Transverse colon (tissue), 4 donors: ENCODE measurements around the gene SULT4A1. TPM values are rescaled to one million over a fixed set of nuclear protein-coding genes. Genes with fewer than 3 reads are reported as not detected.
"Not testable (repeated sequence)": the region's sequence is repeated elsewhere in the genome, so short reads cannot be mapped to it uniquely, and the experiment has no call there.

ENCODE experiments used
- DNase-seq: peaks from one replicate; pipeline ENCODE4 v3.0.0-alpha.2; 2019
- H3K27ac ChIP-seq, 4 donors: fragments of 200-600 bp; sonication (generic); 2 replicates each; pipeline ENCODE4 v1.5.1; 2016 to 2018; ENCODE audit warnings: inconsistent platforms in 4 of 4
- H3K27me3 ChIP-seq: fragments of 200-600 bp; sonication (generic); 2 replicates; pipeline ENCODE4 v1.5.1; 2017; ENCODE audit warnings: inconsistent platforms
- H3K36me3 ChIP-seq, 4 donors: fragments of 200-600 bp; sonication (generic); 2 replicates each; pipeline ENCODE4 v1.5.1; 2017 to 2019; ENCODE audit warnings: inconsistent platforms in 4 of 4
- H3K4me1 ChIP-seq, 4 donors: fragments of 200-600 bp; sonication (generic); 2 replicates each; pipeline ENCODE4 v1.5.1; 2017 to 2020; ENCODE audit warnings: inconsistent platforms in 4 of 4
- H3K4me3 ChIP-seq, 4 donors: fragments of 200-600 bp; sonication (generic); 1 replicate in 1 of 4; 2 replicates in 3 of 4; pipeline versions ENCODE4 v1.5.1 to v1.6.1; 2017 to 2019; ENCODE audit warnings: inconsistent platforms in 4 of 4
- H3K9me3 ChIP-seq, 2 donors: fragments of 200-600 bp; sonication (generic); 2 replicates each; pipeline ENCODE4 v1.5.1; 2017 to 2019; ENCODE audit warnings: inconsistent platforms in 2 of 2
- EP300 ChIP-seq: sonication (generic); formaldehyde crosslinking; IDR thresholded peaks from one replicate; pipeline ENCODE4 v1.6.1; 2017; ENCODE audit warnings: antibody characterized with exemption, low read depth
- POLR2A ChIP-seq: fragments of 450-650 bp; IDR thresholded peaks from one replicate; pipeline ENCODE4 v1.6.1; 2016; ENCODE audit warnings: antibody characterized with exemption, mild to moderate bottlenecking, moderate library complexity
- POLR2AphosphoS5 ChIP-seq, 3 donors: sonication (generic); formaldehyde crosslinking; IDR thresholded peaks; one replicate each; pipeline ENCODE4 v1.6.1; 2016; ENCODE audit warnings: antibody characterized with exemption in 3 of 3
- WGBS, 2 donors: methylation state at CpG; one replicate each; pipeline ENCODE4 v1.1.5; 2018; ENCODE audit warnings: low coverage in 1 of 2; 5-methylcytosine and 5-hydroxymethylcytosine counted together
- in situ Hi-C, 4 donors: fragments of 200-750 bp; cut with MboI; loops; one replicate each; pipeline versions ENCODE4 v1.15.0 to v1.15.1; 2017; ENCODE audit warnings: low sequenced_read_pairs in 3 of 4, low pct_ligation_motif_present in 1 of 4, low pct_unique_long_range_greater_than_20kb in 1 of 4
- intact Hi-C: fragments of 100-400 bp; cut with DNase I; formaldehyde crosslinking; loops from one replicate; pipeline ENCODE4 v1.15.1; 2023; ENCODE audit warnings: low total_unique reads
- total RNA-seq, 4 donors: library from RNA; depleted of rRNA; stranded (reverse); fragments of >200 nt; gene quantifications; one replicate each; pipeline ENCODE4 v1.1.0, GENCODE V29; 2016
- TF ChIP-seq, protein P1 (sequence below), 5 experiments: fragments of 200-600 bp in 3 of 5; fragments of 450-650 bp in 2 of 5; sonication (generic) in 3 of 5; IDR thresholded peaks; 1 replicate in 2 of 5; 2 replicates in 3 of 5; pipeline ENCODE4 v1.5.1; 2016 to 2017; ENCODE audit warnings: antibody characterized with exemption in 5 of 5, inconsistent platforms in 3 of 5, mild to moderate bottlenecking in 2 of 5, moderate library complexity in 1 of 5

SULT4A1 gene
- total RNA-seq, 4 donors from 2014 or later: 0.32 to 0.68 TPM; not detected in 2

DNA sequence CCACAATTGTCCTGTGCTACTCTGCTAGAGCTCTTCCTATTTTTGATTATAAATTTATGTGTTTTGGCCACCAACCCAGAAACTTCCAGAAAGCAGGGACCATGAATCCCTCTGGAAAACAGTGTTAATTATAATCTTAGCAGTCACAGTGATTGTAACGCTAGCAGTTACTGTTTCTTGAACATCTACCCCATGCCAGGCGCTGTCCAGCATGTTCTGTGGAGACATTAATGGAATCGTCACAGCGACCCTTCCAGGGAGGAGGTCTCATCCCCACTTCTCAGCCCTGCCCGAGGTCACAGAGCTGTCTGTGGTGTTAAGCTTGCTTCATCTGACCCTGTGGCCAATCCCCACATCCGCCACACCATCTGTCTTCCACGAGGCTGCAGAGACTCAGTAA lies 43.4 kb upstream of the SULT4A1 start:
- peaks cover 8% of the 10 kb centered on the region for H3K27me3 ChIP-seq

DNA sequence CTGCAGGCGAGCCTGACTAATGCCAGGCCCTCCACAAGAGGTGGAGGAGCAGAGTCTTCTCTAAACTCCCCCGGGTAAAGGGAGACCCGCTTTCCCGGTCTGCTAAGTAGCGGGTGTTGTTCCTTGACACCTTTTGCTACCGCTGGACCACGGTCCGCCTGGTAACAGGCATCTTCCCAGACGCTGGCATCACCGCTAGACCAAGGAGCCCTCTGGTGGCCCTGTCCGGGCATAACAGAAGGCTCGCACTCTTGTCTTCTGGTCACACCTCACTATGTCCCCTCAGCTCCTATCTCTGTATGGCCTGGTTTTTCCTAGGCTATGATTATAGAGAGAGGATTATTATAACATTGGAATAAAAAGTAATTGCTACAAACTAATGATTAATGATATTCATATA lies 42.1 kb upstream of the SULT4A1 start:
- TF ChIP-seq, protein P1, sequence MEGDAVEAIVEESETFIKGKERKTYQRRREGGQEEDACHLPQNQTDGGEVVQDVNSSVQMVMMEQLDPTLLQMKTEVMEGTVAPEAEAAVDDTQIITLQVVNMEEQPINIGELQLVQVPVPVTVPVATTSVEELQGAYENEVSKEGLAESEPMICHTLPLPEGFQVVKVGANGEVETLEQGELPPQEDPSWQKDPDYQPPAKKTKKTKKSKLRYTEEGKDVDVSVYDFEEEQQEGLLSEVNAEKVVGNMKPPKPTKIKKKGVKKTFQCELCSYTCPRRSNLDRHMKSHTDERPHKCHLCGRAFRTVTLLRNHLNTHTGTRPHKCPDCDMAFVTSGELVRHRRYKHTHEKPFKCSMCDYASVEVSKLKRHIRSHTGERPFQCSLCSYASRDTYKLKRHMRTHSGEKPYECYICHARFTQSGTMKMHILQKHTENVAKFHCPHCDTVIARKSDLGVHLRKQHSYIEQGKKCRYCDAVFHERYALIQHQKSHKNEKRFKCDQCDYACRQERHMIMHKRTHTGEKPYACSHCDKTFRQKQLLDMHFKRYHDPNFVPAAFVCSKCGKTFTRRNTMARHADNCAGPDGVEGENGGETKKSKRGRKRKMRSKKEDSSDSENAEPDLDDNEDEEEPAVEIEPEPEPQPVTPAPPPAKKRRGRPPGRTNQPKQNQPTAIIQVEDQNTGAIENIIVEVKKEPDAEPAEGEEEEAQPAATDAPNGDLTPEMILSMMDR (IDR thresholded peaks at IDR 0.05): peak in 3 of 5 experiments; percentile 26 to 34 (median 30)
- WGBS, 2 donors: 26% methylated on average over 12 of the region's 12 CpGs; no CpG with 5 or more reads in 1 of the 2 donors
- H3K27me3 ChIP-seq, H3K27ac ChIP-seq, H3K4me1 ChIP-seq, in situ Hi-C loops, H3K9me3 ChIP-seq, intact Hi-C loops, H3K4me3 ChIP-seq, H3K36me3 ChIP-seq: not testable (repeated sequence)
- DNase-seq: peak; percentile 62

More for the DNA sequence above, 43.4 kb upstream of the SULT4A1 start:
- WGBS, 2 donors: 52 to 54% methylated on average over 4 to 7 of the region's 7 CpGs
- Histone ChIP-seq H3K27ac (no peak overlapping the region), H3K9me3 (no peaks in the 10 kb centered on the region), H3K4me1 (no peaks in the 10 kb centered on the region), H3K4me3 (no peak overlapping the region), H3K36me3 (no peaks in the 10 kb centered on the region)
- in situ Hi-C loops (no loop called here), intact Hi-C loops (no loop called here)
- DNase-seq: no peak
- TF ChIP-seq, protein P1 (IDR thresholded peaks at IDR 0.05): no peak
- TF ChIP-seq POLR2AphosphoS5 (IDR thresholded peaks at IDR 0.05) (no peak), EP300 (no peak), POLR2A (no peak)

DNA sequence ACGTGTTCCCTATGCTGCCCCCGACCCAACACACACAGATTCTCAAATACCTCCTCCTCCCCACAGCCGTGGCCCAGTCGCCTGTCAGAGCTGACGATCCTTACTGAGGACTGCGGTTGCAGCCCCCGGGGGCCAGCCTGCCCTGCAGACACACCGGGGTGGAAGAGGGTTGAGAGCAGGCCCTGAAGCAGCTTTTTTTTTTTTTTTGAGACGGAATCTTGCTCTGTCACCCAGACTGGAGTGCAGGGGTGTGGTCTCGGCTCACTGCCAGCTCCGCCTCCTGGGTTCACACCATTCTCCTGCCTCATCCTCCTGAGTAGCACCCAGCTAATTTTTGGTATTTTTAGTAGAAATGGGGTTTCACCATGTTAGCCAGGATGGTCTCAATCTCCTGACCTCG lies 40.7 kb upstream of the SULT4A1 start:
- DNase-seq, H3K4me3 ChIP-seq, intact Hi-C loops, H3K36me3 ChIP-seq, H3K4me1 ChIP-seq, H3K27ac ChIP-seq, H3K27me3 ChIP-seq, in situ Hi-C loops, H3K9me3 ChIP-seq: not testable (repeated sequence)
- WGBS, 2 donors: 56 to 64% methylated on average over 3 to 12 of the region's 12 CpGs

DNA sequence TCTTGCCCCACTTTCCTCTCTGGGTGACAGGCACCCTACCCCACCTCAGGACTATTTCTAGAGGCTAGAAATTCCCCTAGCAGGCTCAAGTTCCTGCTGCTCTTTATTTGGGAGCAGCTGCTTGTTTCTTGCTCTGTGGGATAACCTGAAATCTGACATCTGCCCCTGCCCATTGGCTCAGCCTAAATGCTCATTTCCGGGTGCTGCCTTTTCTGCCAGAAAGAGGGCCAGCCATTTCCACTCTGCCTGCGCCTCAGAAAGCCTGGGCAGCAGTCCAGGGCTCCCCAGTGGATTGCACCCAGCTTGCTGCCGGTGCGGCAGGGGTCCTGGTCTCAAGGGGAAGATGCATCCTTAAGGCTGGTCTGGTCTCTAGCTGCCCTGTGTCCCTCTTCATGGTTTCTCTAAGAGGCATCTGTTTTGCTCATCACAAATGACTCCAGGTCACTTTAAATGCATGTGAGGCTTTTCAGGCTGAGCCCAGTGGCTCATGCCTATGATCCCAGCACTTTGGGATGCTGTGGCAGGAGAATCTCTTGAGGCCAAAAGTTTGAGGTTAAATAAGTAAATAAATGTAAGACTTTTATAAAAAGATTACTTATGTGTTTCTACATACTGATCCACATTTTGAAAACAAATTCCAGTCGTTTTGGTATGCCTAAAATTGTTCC lies 39.8 kb upstream of the SULT4A1 start:
- Histone ChIP-seq H3K4me1 (no peaks in the 10 kb centered on the region), H3K27ac (no peak overlapping the region), H3K9me3 (no peaks in the 10 kb centered on the region), H3K36me3 (no peaks in the 10 kb centered on the region), H3K4me3 (no peak overlapping the region), H3K27me3 (peaks cover 8% of the 10 kb centered on the region)
- no peak for DNase-seq
- no peak for TF ChIP-seq POLR2A
- no peak for TF ChIP-seq POLR2AphosphoS5 (IDR thresholded peaks at IDR 0.05)
- TF ChIP-seq, protein P1 (IDR thresholded peaks at IDR 0.05): no peak
- TF ChIP-seq EP300: no peak
- in situ Hi-C loops (no loop called here), intact Hi-C loops (no loop called here)
- 38 to 47% methylated on average over 1 to 5 of the region's 5 CpGs for WGBS, 2 donors

DNA sequence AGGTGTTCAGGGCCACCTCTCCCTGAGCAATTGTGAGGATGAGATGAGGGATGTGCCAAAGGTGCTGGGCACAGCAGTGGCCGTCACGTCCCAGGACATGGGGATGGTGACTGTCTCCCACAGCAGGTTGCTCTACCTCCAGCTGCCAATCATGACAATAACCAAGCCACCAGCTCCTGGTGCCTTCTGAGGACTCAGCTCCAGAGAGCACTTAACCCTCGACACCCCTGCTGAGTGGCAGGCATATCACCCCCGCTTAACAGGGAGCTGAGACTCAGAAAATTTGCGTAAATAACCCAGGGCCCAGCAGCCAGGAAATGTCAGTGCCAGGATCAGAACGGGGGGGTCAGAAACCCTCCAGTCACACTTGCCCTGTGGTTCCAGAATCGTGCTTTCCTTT lies 37.9 kb upstream of the SULT4A1 start:
- TF ChIP-seq, protein P1 (IDR thresholded peaks at IDR 0.05): no peak
- TF ChIP-seq POLR2AphosphoS5 (IDR thresholded peaks at IDR 0.05) (no peak), POLR2A (no peak), EP300 (no peak)
- WGBS, 2 donors: 54% methylated on average over 7 of the region's 7 CpGs; no CpG with 5 or more reads in 1 of the 2 donors
- in situ Hi-C loops: no loop called here
- intact Hi-C loops: no loop called here
- no peak overlapping the region for H3K4me3 ChIP-seq
- no peaks in the 10 kb centered on the region for H3K36me3 ChIP-seq
- H3K4me1 ChIP-seq: no peaks in the 10 kb centered on the region
- no peaks in the 10 kb centered on the region for H3K9me3 ChIP-seq
- DNase-seq: no peak
- H3K27me3 ChIP-seq: peaks cover 8% of the 10 kb centered on the region
- no peak overlapping the region for H3K27ac ChIP-seq
